ENCODE measurements around the gene KCNJ15. TPM values are rescaled to one million over a fixed set of nuclear protein-coding genes. Genes with fewer than 3 reads are reported as not detected.

The KCNJ15 gene
- total and polyA plus RNA-seq, 2 of the 4 experiments (the other 2 are of a cell fraction): under 0.01 to 0.07 TPM

DNA sequence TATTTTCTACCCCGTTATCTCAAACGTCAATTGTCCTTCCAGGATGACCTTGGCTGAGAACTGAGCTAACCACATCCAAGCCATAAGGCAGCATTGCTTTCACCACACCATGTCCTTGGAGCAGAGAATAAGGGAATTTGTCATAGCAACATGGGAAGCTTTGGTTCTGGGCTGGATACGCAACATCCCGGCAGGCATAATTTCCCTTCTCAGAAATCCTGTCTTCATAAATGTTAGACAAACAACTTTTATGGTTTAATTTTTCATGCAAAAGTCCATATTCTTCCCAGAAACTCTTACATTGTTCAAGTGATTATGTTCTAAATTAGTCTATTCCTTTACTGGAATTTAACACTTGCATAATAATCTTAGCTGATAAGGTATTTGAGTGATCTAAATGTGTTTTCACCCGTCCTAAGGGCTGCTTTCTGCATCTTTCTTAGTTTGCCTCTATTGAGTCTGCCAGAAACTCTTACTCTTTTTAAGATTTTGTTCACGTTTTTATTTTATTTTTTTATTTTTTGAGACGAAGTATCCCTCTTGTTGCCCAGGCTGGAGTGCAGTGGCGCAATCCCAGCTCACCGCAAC is 51.8 kb downstream of the KCNJ15 start:
- no peak overlapping the region for H3K4me2 ChIP-seq (ENCODE audit: low read depth, low read length)
- H3K4me3 ChIP-seq (ENCODE audit: insufficient read depth, low read depth, low read length): no peak overlapping the region
- H2BK15ac ChIP-seq (ENCODE audit: low read depth, low read length): peak overlapping the region; percentile 75; the same call in 2 of the 3 replicates
- no peak for TF ChIP-seq NFE2L2 (IDR thresholded peaks at IDR 0.05; ENCODE audit: low read depth, low read length)
- peaks cover 8% of the 10 kb centered on the region for H3K4me1 ChIP-seq (ENCODE audit: control insufficient read depth, insufficient read depth, low read length)
- no peak overlapping the region for H2BK5ac ChIP-seq (ENCODE audit: low read depth, low read length, poor library complexity, severe bottlenecking)
- no peak overlapping the region for H3K9ac ChIP-seq (ENCODE audit: low read depth, low read length)
- no peaks in the 10 kb centered on the region for H3K79me1 ChIP-seq (ENCODE audit: low read depth in 1 of 2, low read length in 2 of 2)
- peak overlapping the region in 1 of 2 experiments; percentile 30; a peak in 1 of 4 replicates for H4K8ac ChIP-seq (ENCODE audit: low read depth in 2 of 2, low read length in 2 of 2)
- H3K27ac ChIP-seq (ENCODE audit: insufficient read depth, low read length): no peak overlapping the region
- H3K4ac ChIP-seq (ENCODE audit: low read depth, low read length): peak overlapping the region; percentile 74; the same call in 1 of the 2 replicates
- H3K27me3 ChIP-seq (ENCODE audit: control insufficient read depth, insufficient read depth, low read length): peaks cover 2% of the 10 kb centered on the region; the same call in 1 of the 2 replicates
- peak overlapping the region; percentile 94 for H2AK5ac ChIP-seq (ENCODE audit: low read depth, low read length)
- H4K91ac ChIP-seq (ENCODE audit: insufficient read depth, low read depth, low read length): no peak overlapping the region
- H4K20me1 ChIP-seq (ENCODE audit: insufficient read depth, low read length): no peaks in the 10 kb centered on the region; the same call in 1 of the 2 replicates
- ChIA-PET CTCF (interaction anchor here (0.7 to 1.1 kb wide), 2 partner anchors 11 to 48 kb away, joined by 3 to 4 read pairs; no protein-coding TSS in a partner anchor), POLR2A (ENCODE audit: unreplicated experiment) (no interaction called here)
- BruUV-seq (replicated peaks): no TSS peak
- no CpG with 5 or more reads among the region's 9 CpGs for WGBS, 2 experiments (ENCODE audit: extremely low coverage in 2 of 2, insufficient read length in 1 of 2)
- no peak overlapping the region; the same call in 1 of the 2 replicates for H4K5ac ChIP-seq (ENCODE audit: low read depth, low read length)
- no peaks in the 10 kb centered on the region for H3K36me3 ChIP-seq (ENCODE audit: control insufficient read depth, insufficient read depth, low read length)
- peak overlapping the region; percentile 91; the same call in 1 of the 2 replicates for H2BK20ac ChIP-seq (ENCODE audit: low read depth, low read length)
- intact Hi-C loops (cut with micrococcal nuclease): no loop called here
- in situ Hi-C loops (cut with MboI; ENCODE audit: low sequenced_read_pairs): no loop called here
- peak overlapping the region; percentile 92; the same call in 1 of the 2 replicates for H3K23ac ChIP-seq (ENCODE audit: low read depth, low read length)
- peaks cover 10% of the 10 kb centered on the region for H3K9me1 ChIP-seq (ENCODE audit: insufficient read depth, low read length)
- DNase-seq (no peak), ATAC-seq (ENCODE audit: low read depth) (no peak)
- no peak overlapping the region for H2AK9ac ChIP-seq (replicated peaks; ENCODE audit: low read depth, low read length, poor library complexity)
- no peaks in the 10 kb centered on the region for H3K9me3 ChIP-seq (ENCODE audit: control insufficient read depth, insufficient read depth, low read length)
- H3K18ac ChIP-seq (ENCODE audit: low read depth, low read length): peak overlapping the region; percentile 83; the same call in 1 of the 2 replicates
- peak overlapping the region; percentile 79 for H2BK120ac ChIP-seq (ENCODE audit: low read depth, low read length)
- dilution Hi-C loops (cut with HindIII; ENCODE audit: low sequenced_read_pairs, unreplicated experiment): no loop called here
- peak overlapping the region; percentile 15 for H2AFZ ChIP-seq (replicated peaks; ENCODE audit: low read length, poor library complexity)
- no peak overlapping the region for H3K56ac ChIP-seq (ENCODE audit: extremely low read depth, insufficient read depth, low read length)
- H3K14ac ChIP-seq (replicated peaks; ENCODE audit: low read depth, low read length): peak overlapping the region; percentile 88

Measured in IMR-90 (cell line).